Panc1 (cell line): ENCODE results near the gene ECM1. TPM values are rescaled to one million over a fixed set of nuclear protein-coding genes. Genes with fewer than 3 reads are reported as not detected.

Source experiments
- ATAC-seq: fragments of 200-7000 bp; cut with Tn5 transposase; 2 replicates; pipeline ENCODE4 v1.9.1; 2020; ENCODE audit warnings: mild to moderate bottlenecking, moderate library complexity
- BruUV-seq: library from RNA; stranded (reverse); fragments of 400-500 nt; replicated peaks from 2 replicates; lab custom pipeline; 2021; lab: Mats Ljungman, UMichigan
- CTCF ChIA-PET: fragments of 300-600 bp; sonication (Branson Sonifier 250); formaldehyde crosslinking; loops from one replicate; lab custom pipeline; 2022; ENCODE audit warnings: antibody characterized with exemption; lab: Charles Lee
- POLR2A ChIA-PET: fragments of 300-600 bp; sonication (Branson Sonifier 250); formaldehyde crosslinking; loops from one replicate; lab custom pipeline; 2022; ENCODE audit warnings: antibody characterized with exemption; lab: Charles Lee
- DNase-seq: peaks from one replicate; pipeline ENCODE4 v3.0.0-alpha.2; 2010; ENCODE audit warnings: low read depth, low spot score
- H3K27ac ChIP-seq: 2 replicates; pipeline ENCODE4 v1.5.1; 2011; ENCODE audit warnings: mild to moderate bottlenecking, low read length, inconsistent platforms
- H3K27me3 ChIP-seq: fragments of 200-500 bp; sonication (Bioruptor generic); 2 replicates; pipeline ENCODE4 v1.6.0; 2014; ENCODE audit warnings: low read length, inconsistent platforms; ENCODE audit not compliant: control insufficient read depth, insufficient read depth
- H3K36me3 ChIP-seq: fragments of 200-500 bp; sonication (Bioruptor generic); 2 replicates; pipeline ENCODE4 v1.5.1; 2014; ENCODE audit warnings: inconsistent platforms, mild to moderate bottlenecking, low read length, moderate library complexity; ENCODE audit not compliant: control insufficient read depth, insufficient read depth
- H3K4me1 ChIP-seq: 2 replicates; pipeline ENCODE4 v1.5.1; 2011; ENCODE audit warnings: inconsistent platforms, mild to moderate bottlenecking, low read length, moderate library complexity; ENCODE audit not compliant: control insufficient read depth, insufficient read depth
- H3K4me3 ChIP-seq, 2 experiments: 2 replicates each; pipeline ENCODE4 v1.5.1; 2011 to 2012; ENCODE audit warnings: low read depth in 2 of 2, low read length in 2 of 2, mild to moderate bottlenecking in 2 of 2, inconsistent platforms in 1 of 2, moderate library complexity in 1 of 2
- H3K9me3 ChIP-seq: fragments of 200-500 bp; sonication (Bioruptor generic); 2 replicates; pipeline ENCODE4 v1.5.1; 2014; ENCODE audit warnings: low read depth, mild to moderate bottlenecking, inconsistent platforms, low read length, moderate library complexity; ENCODE audit not compliant: control insufficient read depth, insufficient read depth
- POLR2AphosphoS5 ChIP-seq: IDR thresholded peaks from 2 replicates; pipeline ENCODE4 v1.6.1; 2012; ENCODE audit warnings: mild to moderate bottlenecking, low read depth, low read length, moderate library complexity
- SIN3A ChIP-seq: IDR thresholded peaks from 2 replicates; pipeline ENCODE4 v1.6.1; 2012; ENCODE audit warnings: low read depth, mild to moderate bottlenecking, low read length, moderate library complexity, borderline replicate concordance; ENCODE audit not compliant: insufficient read depth
- TCF7L2 ChIP-seq: IDR thresholded peaks from 2 replicates; pipeline ENCODE4 v1.6.1; 2011; ENCODE audit warnings: mild to moderate bottlenecking, low read depth, low read length, inconsistent platforms
- in situ Hi-C: cut with HindIII; loops from 2 replicates; pipeline ENCODE4 v1.10.0; 2016; ENCODE audit warnings: low sequenced_read_pairs, low pct_unique_long_range_greater_than_20kb
- intact Hi-C: fragments of 100-400 bp; cut with micrococcal nuclease; formaldehyde crosslinking; loops from one replicate; pipeline ENCODE4 v1.10.0; 2022; ENCODE audit not compliant: unreplicated experiment
- total RNA-seq: library from RNA; stranded (reverse); gene quantifications from one replicate; pipeline ENCODE4 v1.2.1, GENCODE V29; 2021; ENCODE audit not compliant: unreplicated experiment
- TF ChIP-seq, protein P1 (sequence below): fragments of 450-650 bp; IDR thresholded peaks from 2 replicates; pipeline ENCODE4 v1.5.1; 2017; ENCODE audit warnings: mild to moderate bottlenecking
- TF ChIP-seq, protein P2 (sequence below), 2 experiments: IDR thresholded peaks; 2 replicates each; pipeline ENCODE4 v1.6.1; 2011 to 2012; ENCODE audit warnings: low read depth in 2 of 2, control low read depth in 1 of 2, low read length in 1 of 2, mild to moderate bottlenecking in 1 of 2, moderate library complexity in 1 of 2; ENCODE audit not compliant: insufficient read depth in 1 of 2

The ECM1 gene
- total RNA-seq, 1 experiment from 2014 or later: 2.2 TPM

DNA sequence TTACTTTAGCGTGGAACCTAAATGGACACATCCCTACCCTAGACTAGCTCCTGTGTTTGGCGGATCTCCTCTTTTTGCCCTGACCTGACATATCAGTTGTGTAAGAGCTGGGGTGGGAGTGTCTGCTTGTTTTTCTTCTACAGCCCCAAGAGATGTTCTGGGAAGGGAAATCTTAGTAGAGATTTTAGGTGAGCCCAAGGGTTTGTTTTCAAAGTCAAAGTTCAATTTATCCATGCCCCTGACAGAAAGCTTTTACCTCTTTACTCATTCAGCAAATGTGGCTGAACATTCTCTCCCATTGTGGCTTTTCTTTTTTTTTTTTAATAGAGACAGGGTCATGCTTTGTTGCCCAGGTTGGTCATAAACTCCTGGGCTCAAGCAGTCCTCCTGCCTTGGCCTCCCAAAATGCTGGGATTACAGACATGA lies 28.0 kb upstream of the ECM1 start:
- ChIA-PET POLR2A (interaction anchor here (0.7 kb wide), 1 partner anchor 84 kb away, joined by 8 read pairs; no protein-coding TSS in a partner anchor), CTCF (no interaction called here)
- DNase-seq (no peak), ATAC-seq (no peak)
- intact Hi-C loops: no loop called here
- Histone ChIP-seq H3K27me3 (no peaks in the 10 kb centered on the region), H3K27ac (no peak overlapping the region), H3K36me3 (no peaks in the 10 kb centered on the region), H3K4me1 (no peaks in the 10 kb centered on the region), H3K9me3 (no peaks in the 10 kb centered on the region), H3K4me3 (no peak overlapping the region)
- TF ChIP-seq, protein P1, sequence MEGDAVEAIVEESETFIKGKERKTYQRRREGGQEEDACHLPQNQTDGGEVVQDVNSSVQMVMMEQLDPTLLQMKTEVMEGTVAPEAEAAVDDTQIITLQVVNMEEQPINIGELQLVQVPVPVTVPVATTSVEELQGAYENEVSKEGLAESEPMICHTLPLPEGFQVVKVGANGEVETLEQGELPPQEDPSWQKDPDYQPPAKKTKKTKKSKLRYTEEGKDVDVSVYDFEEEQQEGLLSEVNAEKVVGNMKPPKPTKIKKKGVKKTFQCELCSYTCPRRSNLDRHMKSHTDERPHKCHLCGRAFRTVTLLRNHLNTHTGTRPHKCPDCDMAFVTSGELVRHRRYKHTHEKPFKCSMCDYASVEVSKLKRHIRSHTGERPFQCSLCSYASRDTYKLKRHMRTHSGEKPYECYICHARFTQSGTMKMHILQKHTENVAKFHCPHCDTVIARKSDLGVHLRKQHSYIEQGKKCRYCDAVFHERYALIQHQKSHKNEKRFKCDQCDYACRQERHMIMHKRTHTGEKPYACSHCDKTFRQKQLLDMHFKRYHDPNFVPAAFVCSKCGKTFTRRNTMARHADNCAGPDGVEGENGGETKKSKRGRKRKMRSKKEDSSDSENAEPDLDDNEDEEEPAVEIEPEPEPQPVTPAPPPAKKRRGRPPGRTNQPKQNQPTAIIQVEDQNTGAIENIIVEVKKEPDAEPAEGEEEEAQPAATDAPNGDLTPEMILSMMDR: no peak
- TF ChIP-seq, protein P2, sequence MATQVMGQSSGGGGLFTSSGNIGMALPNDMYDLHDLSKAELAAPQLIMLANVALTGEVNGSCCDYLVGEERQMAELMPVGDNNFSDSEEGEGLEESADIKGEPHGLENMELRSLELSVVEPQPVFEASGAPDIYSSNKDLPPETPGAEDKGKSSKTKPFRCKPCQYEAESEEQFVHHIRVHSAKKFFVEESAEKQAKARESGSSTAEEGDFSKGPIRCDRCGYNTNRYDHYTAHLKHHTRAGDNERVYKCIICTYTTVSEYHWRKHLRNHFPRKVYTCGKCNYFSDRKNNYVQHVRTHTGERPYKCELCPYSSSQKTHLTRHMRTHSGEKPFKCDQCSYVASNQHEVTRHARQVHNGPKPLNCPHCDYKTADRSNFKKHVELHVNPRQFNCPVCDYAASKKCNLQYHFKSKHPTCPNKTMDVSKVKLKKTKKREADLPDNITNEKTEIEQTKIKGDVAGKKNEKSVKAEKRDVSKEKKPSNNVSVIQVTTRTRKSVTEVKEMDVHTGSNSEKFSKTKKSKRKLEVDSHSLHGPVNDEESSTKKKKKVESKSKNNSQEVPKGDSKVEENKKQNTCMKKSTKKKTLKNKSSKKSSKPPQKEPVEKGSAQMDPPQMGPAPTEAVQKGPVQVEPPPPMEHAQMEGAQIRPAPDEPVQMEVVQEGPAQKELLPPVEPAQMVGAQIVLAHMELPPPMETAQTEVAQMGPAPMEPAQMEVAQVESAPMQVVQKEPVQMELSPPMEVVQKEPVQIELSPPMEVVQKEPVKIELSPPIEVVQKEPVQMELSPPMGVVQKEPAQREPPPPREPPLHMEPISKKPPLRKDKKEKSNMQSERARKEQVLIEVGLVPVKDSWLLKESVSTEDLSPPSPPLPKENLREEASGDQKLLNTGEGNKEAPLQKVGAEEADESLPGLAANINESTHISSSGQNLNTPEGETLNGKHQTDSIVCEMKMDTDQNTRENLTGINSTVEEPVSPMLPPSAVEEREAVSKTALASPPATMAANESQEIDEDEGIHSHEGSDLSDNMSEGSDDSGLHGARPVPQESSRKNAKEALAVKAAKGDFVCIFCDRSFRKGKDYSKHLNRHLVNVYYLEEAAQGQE (IDR thresholded peaks at IDR 0.05; ENCODE audit: insufficient read depth in 1 of 2, low read depth in 2 of 2, low read length in 1 of 2): no peak
- BruUV-seq: no TSS peak
- in situ Hi-C loops: no loop called here

DNA sequence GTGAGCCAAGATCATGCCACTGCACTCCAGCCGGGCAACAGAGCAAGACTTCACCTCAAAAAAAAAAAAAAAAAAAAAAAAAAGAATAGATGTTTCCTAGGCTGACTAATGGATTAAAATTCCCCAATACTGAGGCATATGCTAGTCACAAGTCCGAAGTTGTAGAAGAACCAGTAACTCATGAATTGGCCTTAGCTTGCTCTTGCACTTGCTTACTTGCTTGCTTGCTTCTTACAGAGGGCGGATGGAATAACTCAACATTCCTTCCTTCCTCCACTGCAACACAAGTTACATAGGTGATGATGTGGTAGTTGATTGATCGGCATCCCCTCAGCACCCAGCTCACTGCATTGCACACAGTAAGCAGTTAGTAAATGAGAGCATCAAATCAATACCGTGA lies 23.5 kb upstream of the ECM1 start:
- in situ Hi-C loops: no loop called here
- peaks cover 7% of the 10 kb centered on the region for H3K4me1 ChIP-seq

More for the DNA sequence above, 23.5 kb upstream of the ECM1 start:
- Histone ChIP-seq H3K4me3 (no peak overlapping the region), H3K27me3 (no peaks in the 10 kb centered on the region), H3K36me3 (no peaks in the 10 kb centered on the region; the same call in 1 of the 2 replicates), H3K9me3 (no peaks in the 10 kb centered on the region), H3K27ac (no peak overlapping the region)
- ChIA-PET POLR2A (no interaction called here), CTCF (no interaction called here)
- ATAC-seq (no peak), DNase-seq (no peak)
- no TSS peak for BruUV-seq
- TF ChIP-seq, protein P2 (IDR thresholded peaks at IDR 0.05; ENCODE audit: insufficient read depth in 1 of 2, low read depth in 2 of 2, low read length in 1 of 2): no peak
- TF ChIP-seq, protein P1: no peak
- TF ChIP-seq POLR2AphosphoS5 (no peak), TCF7L2 (no peak), SIN3A (no peak)
- intact Hi-C loops: no loop called here
